CD4-positive, alpha-beta memory T cell (primary cell): ENCODE data around the gene PKIB. TPM values are rescaled to one million over a fixed set of nuclear protein-coding genes. Genes with fewer than 3 reads are reported as not detected.

Experiments
- CTCF ChIA-PET: fragments of 350-600 bp; sonication (Branson Sonifier 250); formaldehyde crosslinking; loops from one replicate; lab custom pipeline; 2021; ENCODE audit warnings: inconsistent platforms; ENCODE audit not compliant: partially characterized antibody; lab: Charles Lee
- POLR2A ChIA-PET: fragments of 350-600 bp; sonication (Branson Sonifier 250); formaldehyde crosslinking; loops from one replicate; lab custom pipeline; 2021; ENCODE audit not compliant: partially characterized antibody; lab: Charles Lee
- DNase-seq, 5 donors: peaks; one replicate each; pipeline versions ENCODE4 v3.0.0 to v3.0.0-alpha.2; 2020 to 2022; ENCODE audit warnings: mixed read lengths in 1 of 5
- H3K27ac ChIP-seq: one replicate; pipeline ENCODE4 v1.7.0; 2013; ENCODE audit warnings: low read depth, low read length
- H3K27me3 ChIP-seq: 2 replicates; pipeline ENCODE4 v1.7.0; 2013; ENCODE audit warnings: mild to moderate bottlenecking, low read length, moderate library complexity; ENCODE audit not compliant: insufficient read depth
- H3K36me3 ChIP-seq: 2 replicates; pipeline ENCODE4 v1.7.0; 2013; ENCODE audit warnings: mild to moderate bottlenecking, low read length, moderate library complexity; ENCODE audit not compliant: insufficient read depth
- H3K4me1 ChIP-seq: 2 replicates; pipeline ENCODE4 v1.7.0; 2013; ENCODE audit warnings: mild to moderate bottlenecking, low read length, moderate library complexity; ENCODE audit not compliant: insufficient read depth
- H3K4me3 ChIP-seq, 2 donors: one replicate each; pipeline ENCODE4 v1.7.0; 2013; ENCODE audit warnings: low read length in 2 of 2, mild to moderate bottlenecking in 1 of 2
- H3K9me3 ChIP-seq, 2 donors: one replicate each; pipeline ENCODE4 v1.7.0; 2013; ENCODE audit warnings: low read length in 2 of 2, control low read depth in 1 of 2; ENCODE audit not compliant: control insufficient read depth in 1 of 2
- H3K27ac Mint-ChIP-seq, 7 donors: one replicate each; pipeline ENCODE4 v1.8.0; 2020 to 2021; ENCODE audit warnings: mixed read lengths in 7 of 7, mild to moderate bottlenecking in 6 of 7, inconsistent platforms in 3 of 7, moderate library complexity in 3 of 7
- H3K27me3 Mint-ChIP-seq, 2 donors: one replicate each; pipeline ENCODE4 v1.8.0; 2020 to 2021; ENCODE audit warnings: mixed read lengths in 2 of 2
- H3K36me3 Mint-ChIP-seq, 2 donors: one replicate each; pipeline ENCODE4 v1.8.0; 2020 to 2021; ENCODE audit warnings: mixed read lengths in 2 of 2, inconsistent platforms in 1 of 2, mild to moderate bottlenecking in 1 of 2
- H3K4me1 Mint-ChIP-seq, 4 donors: one replicate each; pipeline ENCODE4 v1.8.0; 2020 to 2021; ENCODE audit warnings: mixed read lengths in 4 of 4, mild to moderate bottlenecking in 1 of 4
- H3K4me3 Mint-ChIP-seq, 8 donors: one replicate each; pipeline ENCODE4 v1.8.0; 2020 to 2021; ENCODE audit warnings: mixed read lengths in 8 of 8, mild to moderate bottlenecking in 7 of 8, moderate library complexity in 6 of 8, inconsistent platforms in 3 of 8
- H3K9me3 Mint-ChIP-seq, 8 donors: one replicate each; pipeline ENCODE4 v1.8.0; 2020 to 2021; ENCODE audit warnings: mixed read lengths in 8 of 8, mild to moderate bottlenecking in 5 of 8, inconsistent platforms in 3 of 8, moderate library complexity in 1 of 8
- intact Hi-C: fragments of 100-400 bp; cut with micrococcal nuclease; formaldehyde crosslinking; loops from one replicate; pipeline ENCODE4 v1.15.1; 2023
- polyA plus RNA-seq, 2 donors: library from polyadenylated mRNA; unstranded; fragments of 300-500 nt; fragmentation: Illumina TruSeq; gene quantifications; one replicate each; pipeline ENCODE4 v1.2.3, GENCODE V29; 2021
- total RNA-seq, 2 experiments: library from RNA; stranded (reverse); gene quantifications; one replicate each; pipeline ENCODE4 v1.2.3, GENCODE V29; 2021

PKIB gene
- total and polyA plus RNA-seq, 4 experiments from 2014 or later, result 0.24 to 0.89 (median 0.67) TPM; not detected in 1

GRCh38 chr6:122692807-122693580 is 82.8 kb downstream of the PKIB start:
- Histone ChIP-seq H3K4me3 (no peak overlapping the region), H3K4me1 (no peaks in the 10 kb centered on the region), H3K36me3 (no peaks in the 10 kb centered on the region), H3K27me3 (no peaks in the 10 kb centered on the region), H3K9me3 (no peaks in the 10 kb centered on the region), H3K27ac (no peak overlapping the region)
- Mint-ChIP-seq H3K27ac (no peak overlapping the region), H3K4me3 (no peak overlapping the region), H3K9me3 (peaks cover 0 to 6% (median 4%) of the 10 kb centered on the region in 8 donors), H3K4me1 (no peaks in the 10 kb centered on the region), H3K36me3 (no peaks in the 10 kb centered on the region), H3K27me3 (peaks cover 0 to 6% of the 10 kb centered on the region in 2 donors)
- POLR2A ChIA-PET, result no interaction called here
- intact Hi-C loops, result no loop called here
- CTCF ChIA-PET, result no interaction called here
- DNase-seq, result no peak

- Histone ChIP-seq H3K27ac (no peak overlapping the region), H3K4me3 (no peak overlapping the region), H3K9me3 (no peaks in the 10 kb centered on the region), H3K4me1 (no peaks in the 10 kb centered on the region), H3K27me3 (no peaks in the 10 kb centered on the region), H3K36me3 (no peaks in the 10 kb centered on the region)
- Mint-ChIP-seq H3K4me1 (no peaks in the 10 kb centered on the region), H3K9me3 (peaks cover 0 to 5% (median 3%) of the 10 kb centered on the region in 8 donors), H3K4me3 (no peak overlapping the region), H3K36me3 (no peaks in the 10 kb centered on the region), H3K27me3 (peaks cover 0 to 6% of the 10 kb centered on the region in 2 donors), H3K27ac (no peak overlapping the region)
- no peak for DNase-seq
- intact Hi-C loops, result no loop called here
- ChIA-PET POLR2A (no interaction called here), CTCF (no interaction called here)
Observed at GRCh38 chr6:122694075-122694474, 83.9 kb downstream of the PKIB start.

GRCh38 chr6:122694602-122695001 is 84.4 kb downstream of the PKIB start:
- H3K36me3 ChIP-seq, result no peaks in the 10 kb centered on the region
- intact Hi-C loops, result no loop called here
- Mint-ChIP-seq H3K27me3 (peaks cover 0 to 6% of the 10 kb centered on the region in 2 donors), H3K36me3 (no peaks in the 10 kb centered on the region), H3K4me1 (no peaks in the 10 kb centered on the region), H3K9me3 (peaks cover 0 to 5% (median 2%) of the 10 kb centered on the region in 8 donors), H3K27ac (no peak overlapping the region), H3K4me3 (no peak overlapping the region)
- no peaks in the 10 kb centered on the region for H3K4me1 ChIP-seq
- H3K27ac ChIP-seq, result no peak overlapping the region
- DNase-seq, result no peak
- CTCF ChIA-PET, result no interaction called here
- POLR2A ChIA-PET, result no interaction called here
- H3K27me3 ChIP-seq, result no peaks in the 10 kb centered on the region
- no peak overlapping the region for H3K4me3 ChIP-seq
- H3K9me3 ChIP-seq, result no peaks in the 10 kb centered on the region

DNA sequence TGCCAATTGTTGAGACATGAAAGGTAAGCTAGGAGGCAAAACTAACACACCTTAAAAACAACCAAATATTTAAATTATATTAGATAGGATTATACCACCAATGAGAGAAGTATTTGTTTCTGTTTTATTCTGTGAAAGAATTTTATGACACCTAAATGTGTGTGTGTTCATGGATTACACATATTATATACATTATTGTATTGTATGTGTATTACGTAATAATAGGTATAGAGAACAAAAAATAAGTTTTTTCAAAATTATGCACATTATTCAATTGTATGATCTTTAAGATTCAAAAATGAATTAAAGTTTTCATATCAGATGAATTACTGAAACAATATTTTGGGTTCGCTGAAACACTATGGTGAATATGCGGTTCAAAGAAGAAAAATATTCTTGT is 85.0 kb downstream of the PKIB start:
- POLR2A ChIA-PET, result no interaction called here
- no peaks in the 10 kb centered on the region for H3K36me3 Mint-ChIP-seq
- H3K9me3 ChIP-seq, result no peaks in the 10 kb centered on the region
- no peak overlapping the region for H3K27ac Mint-ChIP-seq
- H3K27me3 Mint-ChIP-seq, result peaks cover 0 to 5% of the 10 kb centered on the region in 2 donors
- CTCF ChIA-PET, result no interaction called here
- H3K4me1 ChIP-seq, result no peaks in the 10 kb centered on the region
- no peaks in the 10 kb centered on the region for H3K4me1 Mint-ChIP-seq
- H3K27me3 ChIP-seq, result no peaks in the 10 kb centered on the region
- no peak overlapping the region for H3K27ac ChIP-seq
- peaks cover 0 to 5% (median 0%) of the 10 kb centered on the region in 8 donors for H3K9me3 Mint-ChIP-seq
- no peak overlapping the region for H3K4me3 Mint-ChIP-seq
- DNase-seq, result no peak
- H3K36me3 ChIP-seq, result no peaks in the 10 kb centered on the region
- H3K4me3 ChIP-seq, result no peak overlapping the region
- intact Hi-C loops, result no loop called here

GRCh38 chr6:122696079-122696478 is 85.9 kb downstream of the PKIB start:
- no peaks in the 10 kb centered on the region for H3K9me3 ChIP-seq
- H3K27ac Mint-ChIP-seq, result no peak overlapping the region
- intact Hi-C loops, result no loop called here
- no peak overlapping the region for H3K27ac ChIP-seq
- no peaks in the 10 kb centered on the region for H3K4me1 ChIP-seq
- H3K4me3 ChIP-seq, result no peak overlapping the region
- H3K27me3 ChIP-seq, result no peaks in the 10 kb centered on the region
- H3K36me3 ChIP-seq, result no peaks in the 10 kb centered on the region
- no peaks in the 10 kb centered on the region for H3K4me1 Mint-ChIP-seq
- POLR2A ChIA-PET, result no interaction called here
- CTCF ChIA-PET, result no interaction called here
- DNase-seq, result no peak
- peaks cover 0 to 5% (median 0%) of the 10 kb centered on the region in 8 donors for H3K9me3 Mint-ChIP-seq
- H3K4me3 Mint-ChIP-seq, result peak overlapping the region in 1 of 8 donors; percentile 18
- peaks cover 0 to 5% of the 10 kb centered on the region in 2 donors for H3K27me3 Mint-ChIP-seq
- H3K36me3 Mint-ChIP-seq, result no peaks in the 10 kb centered on the region

GRCh38 chr6:122696853-122697252 is 86.6 kb downstream of the PKIB start:
- H3K27ac Mint-ChIP-seq, result no peak overlapping the region
- H3K4me3 Mint-ChIP-seq, result no peak overlapping the region
- H3K36me3 Mint-ChIP-seq, result no peaks in the 10 kb centered on the region
- H3K4me1 Mint-ChIP-seq, result no peaks in the 10 kb centered on the region
- H3K27me3 Mint-ChIP-seq, result peaks cover 0 to 2% of the 10 kb centered on the region in 2 donors
- H3K27ac ChIP-seq, result no peak overlapping the region
- peak in 1 of 5 donors; percentile 1 for DNase-seq
- H3K9me3 Mint-ChIP-seq, result peaks cover 0 to 2% (median 0%) of the 10 kb centered on the region in 8 donors
- ChIA-PET CTCF (no interaction called here), POLR2A (no interaction called here)
- no peaks in the 10 kb centered on the region for H3K9me3 ChIP-seq
- no peaks in the 10 kb centered on the region for H3K36me3 ChIP-seq
- no peaks in the 10 kb centered on the region for H3K27me3 ChIP-seq
- H3K4me1 ChIP-seq, result no peaks in the 10 kb centered on the region
- intact Hi-C loops, result no loop called here
- no peak overlapping the region for H3K4me3 ChIP-seq

DNA sequence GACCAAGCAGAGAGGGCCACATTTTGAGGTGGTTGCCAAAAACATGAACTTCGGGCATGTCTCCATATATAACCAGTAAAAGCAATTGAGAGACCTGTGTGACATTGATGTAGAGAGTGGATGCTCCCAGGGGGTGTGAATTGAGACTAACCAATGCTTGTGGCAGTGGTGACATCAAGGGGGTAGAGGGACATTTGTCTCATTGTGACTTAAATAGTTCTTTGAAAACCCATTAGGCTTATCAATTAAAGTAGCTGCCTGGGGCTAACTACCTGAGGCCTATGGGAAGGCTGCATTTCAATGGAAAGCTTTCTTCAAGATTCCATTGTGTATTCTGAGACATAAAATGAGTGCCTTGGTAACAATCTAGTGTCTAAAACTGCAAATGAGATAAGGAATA is 87.3 kb downstream of the PKIB start:
- H3K27me3 ChIP-seq, result no peaks in the 10 kb centered on the region
- Mint-ChIP-seq H3K4me3 (no peak overlapping the region), H3K4me1 (no peaks in the 10 kb centered on the region), H3K27ac (no peak overlapping the region), H3K27me3 (peaks cover 0 to 2% of the 10 kb centered on the region in 2 donors), H3K9me3 (peaks cover 0 to 2% (median 0%) of the 10 kb centered on the region in 8 donors), H3K36me3 (no peaks in the 10 kb centered on the region)
- ChIA-PET CTCF (no interaction called here), POLR2A (no interaction called here)
- no peak for DNase-seq
- H3K4me3 ChIP-seq, result no peak overlapping the region
- H3K27ac ChIP-seq, result no peak overlapping the region
- H3K9me3 ChIP-seq, result no peaks in the 10 kb centered on the region
- intact Hi-C loops, result no loop called here
- H3K4me1 ChIP-seq, result no peaks in the 10 kb centered on the region
- H3K36me3 ChIP-seq, result no peaks in the 10 kb centered on the region
